ENCODE measurements around the gene EVA1C. TPM values are rescaled to one million over a fixed set of nuclear protein-coding genes. Genes with fewer than 3 reads are reported as not detected.
A peak's percentile ranks its signal among the peaks of the same experiment; 100 is the strongest.

The EVA1C gene
- total and polyA plus RNA-seq, 9 of the 15 experiments (the other 6 are each of a cell fraction or from before 2014, with no cell fraction given) = 0.22 TPM; not detected in 8

GRCh38 chr21:32545948-32546441, 133.5 kb downstream of the EVA1C start (continued):
- peak; percentile 96 for TF ChIP-seq TAL1 (IDR thresholded peaks at IDR 0.05)
- peak; percentile 33 for TF ChIP-seq TAF1 (IDR thresholded peaks at IDR 0.05; ENCODE audit: control insufficient read depth, extremely low read depth, insufficient read depth, low read length, severe bottlenecking)
- peak; percentile 30; the same call in 1 of the 2 replicates for TF ChIP-seq NR2C1 (IDR thresholded peaks at IDR 0.05)
- 0 out of 2 replicates have a peak, but pooled peaks have one; percentile 20 for TF ChIP-seq NR2C1 (tag; IDR thresholded peaks at IDR 0.05)
- no peak for TF ChIP-seq PCBP1 (IDR thresholded peaks at IDR 0.05; ENCODE audit: low read depth, low read length, poor library complexity, severe bottlenecking)
- TF ChIP-seq KLF1 (tag; IDR thresholded peaks at IDR 0.05) = no peak
- no peak for TF ChIP-seq FOXJ3 (CRISPR knock-in tag; IDR thresholded peaks at IDR 0.05)
- no peak for TF ChIP-seq MXI1 (IDR thresholded peaks at IDR 0.05; ENCODE audit: low read depth, low read length)
- TF ChIP-seq NCOA4 (IDR thresholded peaks at IDR 0.05; ENCODE audit: partially characterized antibody) = no peak
- peak; percentile 85 for TF ChIP-seq STAT5A (IDR thresholded peaks at IDR 0.05; ENCODE audit: borderline replicate concordance, low read length)
- no peak for TF ChIP-seq TAF7 (tag; IDR thresholded peaks at IDR 0.05)
- TF ChIP-seq, protein P1, sequence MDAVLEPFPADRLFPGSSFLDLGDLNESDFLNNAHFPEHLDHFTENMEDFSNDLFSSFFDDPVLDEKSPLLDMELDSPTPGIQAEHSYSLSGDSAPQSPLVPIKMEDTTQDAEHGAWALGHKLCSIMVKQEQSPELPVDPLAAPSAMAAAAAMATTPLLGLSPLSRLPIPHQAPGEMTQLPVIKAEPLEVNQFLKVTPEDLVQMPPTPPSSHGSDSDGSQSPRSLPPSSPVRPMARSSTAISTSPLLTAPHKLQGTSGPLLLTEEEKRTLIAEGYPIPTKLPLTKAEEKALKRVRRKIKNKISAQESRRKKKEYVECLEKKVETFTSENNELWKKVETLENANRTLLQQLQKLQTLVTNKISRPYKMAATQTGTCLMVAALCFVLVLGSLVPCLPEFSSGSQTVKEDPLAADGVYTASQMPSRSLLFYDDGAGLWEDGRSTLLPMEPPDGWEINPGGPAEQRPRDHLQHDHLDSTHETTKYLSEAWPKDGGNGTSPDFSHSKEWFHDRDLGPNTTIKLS (IDR thresholded peaks at IDR 0.05; ENCODE audit: borderline replicate concordance, low read depth) = peak; percentile 32; the same call in 1 of the 2 replicates
- TF ChIP-seq PHF21A (IDR thresholded peaks at IDR 0.05; ENCODE audit: borderline replicate concordance, low read depth) = no peak
- TF ChIP-seq, protein P2, sequence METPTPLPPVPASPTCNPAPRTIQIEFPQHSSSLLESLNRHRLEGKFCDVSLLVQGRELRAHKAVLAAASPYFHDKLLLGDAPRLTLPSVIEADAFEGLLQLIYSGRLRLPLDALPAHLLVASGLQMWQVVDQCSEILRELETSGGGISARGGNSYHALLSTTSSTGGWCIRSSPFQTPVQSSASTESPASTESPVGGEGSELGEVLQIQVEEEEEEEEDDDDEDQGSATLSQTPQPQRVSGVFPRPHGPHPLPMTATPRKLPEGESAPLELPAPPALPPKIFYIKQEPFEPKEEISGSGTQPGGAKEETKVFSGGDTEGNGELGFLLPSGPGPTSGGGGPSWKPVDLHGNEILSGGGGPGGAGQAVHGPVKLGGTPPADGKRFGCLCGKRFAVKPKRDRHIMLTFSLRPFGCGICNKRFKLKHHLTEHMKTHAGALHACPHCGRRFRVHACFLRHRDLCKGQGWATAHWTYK (CRISPR knock-in tag; IDR thresholded peaks at IDR 0.05) = 0 out of 2 replicates have a peak, but pooled peaks have one; percentile 52
- no peak for TF ChIP-seq CAMTA2 (CRISPR knock-in tag; conservative IDR thresholded peaks at IDR 0.05)
- no peak for TF ChIP-seq ZNF174 (CRISPR knock-in tag; IDR thresholded peaks at IDR 0.05)
- no peak for TF ChIP-seq KHSRP (IDR thresholded peaks at IDR 0.05)
- TF ChIP-seq ZNF12 (CRISPR knock-in tag; IDR thresholded peaks at IDR 0.05) = no peak
- TF ChIP-seq SMAD1 (IDR thresholded peaks at IDR 0.05; ENCODE audit: low read depth, low read length, partially characterized antibody) = no peak
- no peak for TF ChIP-seq SP1 (CRISPR knock-in tag; IDR thresholded peaks at IDR 0.05)
- peak; percentile 94 for TF ChIP-seq POLR2AphosphoS5 (IDR thresholded peaks at IDR 0.05; ENCODE audit: control insufficient read depth, insufficient read depth, low read depth, low read length)
- TF ChIP-seq GABPB1 (CRISPR knock-in tag; IDR thresholded peaks at IDR 0.05) = no peak
- TF ChIP-seq ELF1 (tag; IDR thresholded peaks at IDR 0.05) = no peak
- TF ChIP-seq, protein P3, sequence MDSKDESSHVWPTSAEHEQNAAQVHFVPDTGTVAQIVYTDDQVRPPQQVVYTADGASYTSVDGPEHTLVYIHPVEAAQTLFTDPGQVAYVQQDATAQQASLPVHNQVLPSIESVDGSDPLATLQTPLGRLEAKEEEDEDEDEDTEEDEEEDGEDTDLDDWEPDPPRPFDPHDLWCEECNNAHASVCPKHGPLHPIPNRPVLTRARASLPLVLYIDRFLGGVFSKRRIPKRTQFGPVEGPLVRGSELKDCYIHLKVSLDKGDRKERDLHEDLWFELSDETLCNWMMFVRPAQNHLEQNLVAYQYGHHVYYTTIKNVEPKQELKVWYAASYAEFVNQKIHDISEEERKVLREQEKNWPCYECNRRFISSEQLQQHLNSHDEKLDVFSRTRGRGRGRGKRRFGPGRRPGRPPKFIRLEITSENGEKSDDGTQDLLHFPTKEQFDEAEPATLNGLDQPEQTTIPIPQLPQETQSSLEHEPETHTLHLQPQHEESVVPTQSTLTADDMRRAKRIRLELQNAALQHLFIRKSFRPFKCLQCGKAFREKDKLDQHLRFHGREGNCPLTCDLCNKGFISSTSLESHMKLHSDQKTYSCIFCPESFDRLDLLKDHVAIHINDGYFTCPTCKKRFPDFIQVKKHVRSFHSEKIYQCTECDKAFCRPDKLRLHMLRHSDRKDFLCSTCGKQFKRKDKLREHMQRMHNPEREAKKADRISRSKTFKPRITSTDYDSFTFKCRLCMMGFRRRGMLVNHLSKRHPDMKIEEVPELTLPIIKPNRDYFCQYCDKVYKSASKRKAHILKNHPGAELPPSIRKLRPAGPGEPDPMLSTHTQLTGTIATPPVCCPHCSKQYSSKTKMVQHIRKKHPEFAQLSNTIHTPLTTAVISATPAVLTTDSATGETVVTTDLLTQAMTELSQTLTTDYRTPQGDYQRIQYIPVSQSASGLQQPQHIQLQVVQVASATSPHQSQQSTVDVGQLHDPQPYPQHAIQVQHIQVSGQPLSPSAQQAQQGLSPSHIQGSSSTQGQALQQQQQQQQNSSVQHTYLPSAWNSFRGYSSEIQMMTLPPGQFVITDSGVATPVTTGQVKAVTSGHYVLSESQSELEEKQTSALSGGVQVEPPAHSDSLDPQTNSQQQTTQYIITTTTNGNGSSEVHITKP (IDR thresholded peaks at IDR 0.05; ENCODE audit: partially characterized antibody) = peak; percentile 97
